GM23338 (cell line): ENCODE results near the gene SYT6. TPM values are rescaled to one million over a fixed set of nuclear protein-coding genes. Genes with fewer than 3 reads are reported as not detected.

Source experiments
- CREB1 ChIP-seq: fragments of 250-450 bp; sonication (Bioruptor Pico); IDR thresholded peaks from 2 replicates; pipeline ENCODE4 v1.5.0; 2020; ENCODE audit warnings: low read depth, mild to moderate bottlenecking, moderate library complexity
- EZH2 ChIP-seq: fragments of 200-600 bp; sonication (generic); IDR thresholded peaks from one replicate; pipeline ENCODE4 v1.8.0; 2017; ENCODE audit warnings: antibody characterized with exemption, mild to moderate bottlenecking, low read depth; ENCODE audit not compliant: unreplicated experiment
- EZH2phosphoT487 ChIP-seq: fragments of 200-600 bp; sonication (generic); IDR thresholded peaks from one replicate; pipeline ENCODE4 v1.8.1; 2018; ENCODE audit warnings: antibody characterized with exemption; ENCODE audit not compliant: unreplicated experiment
- NANOG ChIP-seq: IDR thresholded peaks from 2 replicates; pipeline ENCODE4 v1.6.1; 2016; ENCODE audit warnings: antibody characterized with exemption, borderline replicate concordance
- POLR2AphosphoS5 ChIP-seq: IDR thresholded peaks from 2 replicates; pipeline ENCODE4 v1.6.1; 2016; ENCODE audit warnings: antibody characterized with exemption, low read depth
- ZNF114 ChIP-seq: fragments of 250-450 bp; sonication (Bioruptor Pico); IDR thresholded peaks from 2 replicates; pipeline ENCODE4 v1.5.0; 2020; ENCODE audit warnings: mild to moderate bottlenecking, moderate library complexity
- ZNF331 ChIP-seq: fragments of 250-450 bp; sonication (Bioruptor Pico); IDR thresholded peaks from 2 replicates; pipeline ENCODE4 v1.5.0; 2020; ENCODE audit warnings: low read depth, mild to moderate bottlenecking, moderate library complexity
- polyA plus RNA-seq: library from polyadenylated mRNA; unstranded; fragments of >200 nt; fragmentation: Nextera tagmentation; extraction: Ambion mirVana; gene quantifications from 2 replicates; pipeline ENCODE4 v1.2.1, GENCODE V29; 2016
- total RNA-seq: library from RNA; depleted of rRNA; stranded (reverse); fragments of >200 nt; shearing (Covaris generic); gene quantifications from 2 replicates; pipeline ENCODE4 v1.2.3, GENCODE V29; 2014
- TF ChIP-seq, protein P1 (sequence below): fragments of 250-450 bp; sonication (Bioruptor Pico); IDR thresholded peaks from 2 replicates; pipeline ENCODE4 v1.5.0; 2020; ENCODE audit warnings: mild to moderate bottlenecking, moderate library complexity
- TF ChIP-seq, protein P2 (sequence below), 2 experiments: fragments of 200-600 bp in 1 of 2; sonication (generic) in 1 of 2; conservative IDR thresholded peaks; 2 replicates each; pipeline versions ENCODE4 v1.5.1 to v1.6.1; 2016 to 2017; ENCODE audit warnings: antibody characterized with exemption in 2 of 2, low read depth in 2 of 2, mild to moderate bottlenecking in 2 of 2, moderate library complexity in 1 of 2

The SYT6 gene
- total and polyA plus RNA-seq, 2 experiments from 2014 or later: 31.2 to 42.6 TPM

DNA sequence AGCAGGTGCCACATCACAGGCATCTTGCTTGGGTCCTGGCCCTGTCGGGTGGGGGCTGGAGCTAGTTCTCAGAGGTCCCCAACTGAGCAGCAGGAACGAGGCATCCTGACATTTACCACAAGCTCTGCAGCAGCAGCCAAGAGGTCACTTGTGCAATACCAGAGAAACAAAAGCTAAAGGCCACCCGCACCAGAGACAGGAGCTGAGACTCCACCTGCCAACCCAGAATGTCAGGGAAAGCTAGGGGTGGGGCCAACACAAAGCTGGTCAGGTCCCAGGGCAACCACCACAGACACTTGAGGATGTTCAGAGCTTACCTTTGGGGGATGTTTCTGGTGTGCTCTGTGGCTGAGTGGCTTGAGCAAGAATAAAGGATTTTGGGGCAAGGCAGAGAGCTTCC is 13.6 kb upstream of the SYT6 start (continued):
- TF ChIP-seq, protein P1, sequence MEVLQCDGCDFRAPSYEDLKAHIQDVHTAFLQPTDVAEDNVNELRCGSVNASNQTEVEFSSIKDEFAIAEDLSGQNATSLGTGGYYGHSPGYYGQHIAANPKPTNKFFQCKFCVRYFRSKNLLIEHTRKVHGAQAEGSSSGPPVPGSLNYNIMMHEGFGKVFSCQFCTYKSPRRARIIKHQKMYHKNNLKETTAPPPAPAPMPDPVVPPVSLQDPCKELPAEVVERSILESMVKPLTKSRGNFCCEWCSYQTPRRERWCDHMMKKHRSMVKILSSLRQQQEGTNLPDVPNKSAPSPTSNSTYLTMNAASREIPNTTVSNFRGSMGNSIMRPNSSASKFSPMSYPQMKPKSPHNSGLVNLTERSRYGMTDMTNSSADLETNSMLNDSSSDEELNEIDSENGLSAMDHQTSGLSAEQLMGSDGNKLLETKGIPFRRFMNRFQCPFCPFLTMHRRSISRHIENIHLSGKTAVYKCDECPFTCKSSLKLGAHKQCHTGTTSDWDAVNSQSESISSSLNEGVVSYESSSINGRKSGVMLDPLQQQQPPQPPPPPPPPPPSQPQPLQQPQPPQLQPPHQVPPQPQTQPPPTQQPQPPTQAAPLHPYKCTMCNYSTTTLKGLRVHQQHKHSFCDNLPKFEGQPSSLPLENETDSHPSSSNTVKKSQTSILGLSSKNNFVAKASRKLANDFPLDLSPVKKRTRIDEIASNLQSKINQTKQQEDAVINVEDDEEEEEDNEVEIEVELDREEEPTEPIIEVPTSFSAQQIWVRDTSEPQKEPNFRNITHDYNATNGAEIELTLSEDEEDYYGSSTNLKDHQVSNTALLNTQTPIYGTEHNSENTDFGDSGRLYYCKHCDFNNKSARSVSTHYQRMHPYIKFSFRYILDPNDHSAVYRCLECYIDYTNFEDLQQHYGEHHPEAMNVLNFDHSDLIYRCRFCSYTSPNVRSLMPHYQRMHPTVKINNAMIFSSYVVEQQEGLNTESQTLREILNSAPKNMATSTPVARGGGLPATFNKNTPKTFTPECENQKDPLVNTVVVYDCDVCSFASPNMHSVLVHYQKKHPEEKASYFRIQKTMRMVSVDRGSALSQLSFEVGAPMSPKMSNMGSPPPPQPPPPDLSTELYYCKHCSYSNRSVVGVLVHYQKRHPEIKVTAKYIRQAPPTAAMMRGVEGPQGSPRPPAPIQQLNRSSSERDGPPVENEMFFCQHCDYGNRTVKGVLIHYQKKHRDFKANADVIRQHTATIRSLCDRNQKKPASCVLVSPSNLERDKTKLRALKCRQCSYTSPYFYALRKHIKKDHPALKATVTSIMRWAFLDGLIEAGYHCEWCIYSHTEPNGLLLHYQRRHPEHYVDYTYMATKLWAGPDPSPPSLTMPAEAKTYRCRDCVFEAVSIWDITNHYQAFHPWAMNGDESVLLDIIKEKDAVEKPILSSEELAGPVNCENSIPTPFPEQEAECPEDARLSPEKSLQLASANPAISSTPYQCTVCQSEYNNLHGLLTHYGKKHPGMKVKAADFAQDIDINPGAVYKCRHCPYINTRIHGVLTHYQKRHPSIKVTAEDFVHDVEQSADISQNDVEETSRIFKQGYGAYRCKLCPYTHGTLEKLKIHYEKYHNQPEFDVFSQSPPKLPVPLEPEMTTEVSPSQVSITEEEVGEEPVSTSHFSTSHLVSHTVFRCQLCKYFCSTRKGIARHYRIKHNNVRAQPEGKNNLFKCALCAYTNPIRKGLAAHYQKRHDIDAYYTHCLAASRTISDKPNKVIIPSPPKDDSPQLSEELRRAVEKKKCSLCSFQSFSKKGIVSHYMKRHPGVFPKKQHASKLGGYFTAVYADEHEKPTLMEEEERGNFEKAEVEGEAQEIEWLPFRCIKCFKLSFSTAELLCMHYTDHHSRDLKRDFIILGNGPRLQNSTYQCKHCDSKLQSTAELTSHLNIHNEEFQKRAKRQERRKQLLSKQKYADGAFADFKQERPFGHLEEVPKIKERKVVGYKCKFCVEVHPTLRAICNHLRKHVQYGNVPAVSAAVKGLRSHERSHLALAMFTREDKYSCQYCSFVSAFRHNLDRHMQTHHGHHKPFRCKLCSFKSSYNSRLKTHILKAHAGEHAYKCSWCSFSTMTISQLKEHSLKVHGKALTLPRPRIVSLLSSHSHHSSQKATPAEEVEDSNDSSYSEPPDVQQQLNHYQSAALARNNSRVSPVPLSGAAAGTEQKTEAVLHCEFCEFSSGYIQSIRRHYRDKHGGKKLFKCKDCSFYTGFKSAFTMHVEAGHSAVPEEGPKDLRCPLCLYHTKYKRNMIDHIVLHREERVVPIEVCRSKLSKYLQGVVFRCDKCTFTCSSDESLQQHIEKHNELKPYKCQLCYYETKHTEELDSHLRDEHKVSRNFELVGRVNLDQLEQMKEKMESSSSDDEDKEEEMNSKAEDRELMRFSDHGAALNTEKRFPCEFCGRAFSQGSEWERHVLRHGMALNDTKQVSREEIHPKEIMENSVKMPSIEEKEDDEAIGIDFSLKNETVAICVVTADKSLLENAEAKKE (CRISPR knock-in tag): no peak
- TF ChIP-seq ZNF331: no peak
- TF ChIP-seq, protein P2, sequence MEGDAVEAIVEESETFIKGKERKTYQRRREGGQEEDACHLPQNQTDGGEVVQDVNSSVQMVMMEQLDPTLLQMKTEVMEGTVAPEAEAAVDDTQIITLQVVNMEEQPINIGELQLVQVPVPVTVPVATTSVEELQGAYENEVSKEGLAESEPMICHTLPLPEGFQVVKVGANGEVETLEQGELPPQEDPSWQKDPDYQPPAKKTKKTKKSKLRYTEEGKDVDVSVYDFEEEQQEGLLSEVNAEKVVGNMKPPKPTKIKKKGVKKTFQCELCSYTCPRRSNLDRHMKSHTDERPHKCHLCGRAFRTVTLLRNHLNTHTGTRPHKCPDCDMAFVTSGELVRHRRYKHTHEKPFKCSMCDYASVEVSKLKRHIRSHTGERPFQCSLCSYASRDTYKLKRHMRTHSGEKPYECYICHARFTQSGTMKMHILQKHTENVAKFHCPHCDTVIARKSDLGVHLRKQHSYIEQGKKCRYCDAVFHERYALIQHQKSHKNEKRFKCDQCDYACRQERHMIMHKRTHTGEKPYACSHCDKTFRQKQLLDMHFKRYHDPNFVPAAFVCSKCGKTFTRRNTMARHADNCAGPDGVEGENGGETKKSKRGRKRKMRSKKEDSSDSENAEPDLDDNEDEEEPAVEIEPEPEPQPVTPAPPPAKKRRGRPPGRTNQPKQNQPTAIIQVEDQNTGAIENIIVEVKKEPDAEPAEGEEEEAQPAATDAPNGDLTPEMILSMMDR (conservative IDR thresholded peaks at IDR 0.05; ENCODE audit: low read depth in 2 of 2): no peak
- TF ChIP-seq POLR2AphosphoS5: no peak
- no peak for TF ChIP-seq EZH2
- no peak for TF ChIP-seq CREB1 (CRISPR knock-in tag)
- no peak for TF ChIP-seq EZH2phosphoT487
- no peak for TF ChIP-seq NANOG
- TF ChIP-seq ZNF114 (CRISPR knock-in tag): no peak
